ENCODE data around the gene KLHDC8B.

The KLHDC8B gene

GRCh38 chr3:49161197-49161596 lies 10.2 kb upstream of the KLHDC8B start:
- DNase-seq, result no peak

GRCh38 chr3:49161808-49162530 lies 9.4 kb upstream of the KLHDC8B start:
- DNase-seq, result no peak

- no peak for DNase-seq
These were observed 8.5 kb upstream of the KLHDC8B start for GRCh38 chr3:49162751-49163419.

- DNase-seq, result no peak
These were observed 7.8 kb upstream of the KLHDC8B start for GRCh38 chr3:49163609-49164008.

GRCh38 chr3:49164983-49165720 lies 6.2 kb upstream of the KLHDC8B start:
- DNase-seq, result no peak

GRCh38 chr3:49165771-49166751 lies 5.3 kb upstream of the KLHDC8B start, which contains the start of gene CCDC71:
Gene CCDC71 (minus strand): TSS chr3:49166331. CDS start chr3:49164208, 2,123 bp downstream.
- DNase-seq, result peak; percentile 84

GRCh38 chr3:49166752-49167556 lies 4.4 kb upstream of the KLHDC8B start:
- DNase-seq, result no peak

- no peak for DNase-seq
These were observed 667 bp upstream of the KLHDC8B start for GRCh38 chr3:49170744-49171118.

- DNase-seq, result no peak
These were observed 540 bp downstream of the KLHDC8B start for GRCh38 chr3:49171775-49172500.

- no peak for DNase-seq
These were observed 1.2 kb downstream of the KLHDC8B start for GRCh38 chr3:49172551-49173041.

GRCh38 chr3:49173116-49173791 lies 1.9 kb downstream of the KLHDC8B start:
- DNase-seq, result no peak

- DNase-seq, result no peak
These were observed 2.4 kb downstream of the KLHDC8B start for GRCh38 chr3:49173792-49174170.

GRCh38 chr3:49174397-49174985 lies 3.1 kb downstream of the KLHDC8B start:
- DNase-seq, result no peak

- DNase-seq, result no peak
These were observed 4.1 kb downstream of the KLHDC8B start for GRCh38 chr3:49175530-49175929.

- no peak for DNase-seq
These were observed 5.7 kb downstream of the KLHDC8B start for GRCh38 chr3:49177073-49177472.

GRCh38 chr3:49180116-49180515 lies 8.7 kb downstream of the KLHDC8B start:
- DNase-seq, result no peak

GRCh38 chr3:49181351-49181750 lies 10.0 kb downstream of the KLHDC8B start:
- no peak for DNase-seq

- DNase-seq, result no peak
These were observed 11.3 kb downstream of the KLHDC8B start for GRCh38 chr3:49182682-49183081.

GRCh38 chr3:49183873-49184272 lies 12.5 kb downstream of the KLHDC8B start:
- DNase-seq, result no peak

- DNase-seq, result no peak
These were observed 20.3 kb downstream of the KLHDC8B start for GRCh38 chr3:49191741-49192140.

Measured in activated CD4-positive, alpha-beta T cell treated with anti-CD3 and anti-CD28 coated beads, Interleukin-2, amount 50 U/mL, for 16 hours (primary cell).